Upper lobe of right lung (tissue), 1 donor: ENCODE measurements around the gene PLCH2. TPM values are rescaled to one million over a fixed set of nuclear protein-coding genes. Genes with fewer than 3 reads are reported as not detected.

ENCODE experiments used
- ATAC-seq: fragments of 200-7000 bp; cut with Tn5 transposase; one replicate; pipeline ENCODE4 v1.9.1; 2020; ENCODE audit warnings: mild to moderate bottlenecking, moderate library complexity
- DNase-seq: peaks from one replicate; pipeline ENCODE4 v3.0.0-alpha.2; 2020
- H3K27ac ChIP-seq: fragments of 200-600 bp; one replicate; pipeline ENCODE4 v1.8.0; 2022
- H3K27me3 ChIP-seq: fragments of 200-600 bp; one replicate; pipeline ENCODE4 v1.8.0; 2022; ENCODE audit warnings: mild to moderate bottlenecking
- H3K36me3 ChIP-seq: fragments of 200-600 bp; one replicate; pipeline ENCODE4 v1.8.0; 2022
- H3K4me1 ChIP-seq: fragments of 200-600 bp; one replicate; pipeline ENCODE4 v1.8.0; 2022
- H3K4me3 ChIP-seq: fragments of 200-600 bp; one replicate; pipeline ENCODE4 v1.8.0; 2022; ENCODE audit warnings: mild to moderate bottlenecking
- H3K9me3 ChIP-seq: fragments of 200-600 bp; one replicate; pipeline ENCODE4 v1.8.0; 2022
- intact Hi-C: fragments of 100-400 bp; cut with DNase I; formaldehyde crosslinking; loops from one replicate; pipeline ENCODE4 v1.11.0; 2022
- total RNA-seq: library from RNA; stranded (reverse); fragmentation: NEBNext Ultra II Directional; extraction: Animal tissue kit (Norgen Biotek cat#: 25700); gene quantifications from one replicate; pipeline ENCODE4 v1.2.1, GENCODE V29; 2021
- TF ChIP-seq, protein P1 (sequence below): fragments of 200-600 bp; IDR thresholded peaks from one replicate; pipeline ENCODE4 v1.8.0; 2022; ENCODE audit warnings: antibody characterized with exemption
- donor health status: DM: no; HTN: yes; CAD: no; lungs with severe emphysema.

Gene PLCH2
- total RNA-seq, 1 donor from 2014 or later, result 2.4 TPM

DNA sequence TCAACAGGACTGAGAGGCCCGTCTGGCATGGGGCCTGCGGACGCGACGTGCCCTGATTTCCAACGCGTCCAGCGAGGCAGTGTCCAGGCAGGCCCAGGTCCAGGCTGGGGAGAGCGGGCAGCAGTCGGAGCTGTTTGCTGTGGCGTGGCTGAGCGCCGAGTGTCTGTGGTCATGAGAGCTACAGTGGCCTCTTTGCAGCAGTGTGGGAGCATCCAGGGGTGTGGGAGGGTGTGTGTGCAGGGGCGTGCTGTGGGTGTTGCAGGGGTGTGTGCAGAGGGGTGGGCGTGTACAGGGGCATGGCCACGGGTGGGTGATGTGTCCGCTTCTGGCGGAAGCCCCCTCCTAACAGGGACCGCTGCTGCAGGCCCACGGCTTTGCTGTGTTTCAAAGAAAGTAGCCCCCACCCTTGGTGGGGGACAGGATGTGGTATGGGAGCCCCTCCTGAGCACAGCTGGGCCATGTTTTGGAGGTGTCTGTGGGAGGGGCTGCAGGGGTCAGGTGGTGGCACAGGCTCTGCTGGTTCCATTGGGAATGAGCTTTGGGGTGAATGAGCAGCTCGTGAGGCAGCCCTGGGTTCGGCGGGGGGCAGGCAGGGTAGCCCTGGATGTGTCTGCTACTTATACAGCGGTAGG lies 17.7 kb downstream of the PLCH2 start:
- H3K36me3 ChIP-seq, result no peaks in the 10 kb centered on the region
- no peaks in the 10 kb centered on the region for H3K9me3 ChIP-seq
- H3K27me3 ChIP-seq, result no peaks in the 10 kb centered on the region
- no peak overlapping the region for H3K27ac ChIP-seq
- H3K4me1 ChIP-seq, result no peaks in the 10 kb centered on the region
- no peak overlapping the region for H3K4me3 ChIP-seq
- TF ChIP-seq, protein P1, sequence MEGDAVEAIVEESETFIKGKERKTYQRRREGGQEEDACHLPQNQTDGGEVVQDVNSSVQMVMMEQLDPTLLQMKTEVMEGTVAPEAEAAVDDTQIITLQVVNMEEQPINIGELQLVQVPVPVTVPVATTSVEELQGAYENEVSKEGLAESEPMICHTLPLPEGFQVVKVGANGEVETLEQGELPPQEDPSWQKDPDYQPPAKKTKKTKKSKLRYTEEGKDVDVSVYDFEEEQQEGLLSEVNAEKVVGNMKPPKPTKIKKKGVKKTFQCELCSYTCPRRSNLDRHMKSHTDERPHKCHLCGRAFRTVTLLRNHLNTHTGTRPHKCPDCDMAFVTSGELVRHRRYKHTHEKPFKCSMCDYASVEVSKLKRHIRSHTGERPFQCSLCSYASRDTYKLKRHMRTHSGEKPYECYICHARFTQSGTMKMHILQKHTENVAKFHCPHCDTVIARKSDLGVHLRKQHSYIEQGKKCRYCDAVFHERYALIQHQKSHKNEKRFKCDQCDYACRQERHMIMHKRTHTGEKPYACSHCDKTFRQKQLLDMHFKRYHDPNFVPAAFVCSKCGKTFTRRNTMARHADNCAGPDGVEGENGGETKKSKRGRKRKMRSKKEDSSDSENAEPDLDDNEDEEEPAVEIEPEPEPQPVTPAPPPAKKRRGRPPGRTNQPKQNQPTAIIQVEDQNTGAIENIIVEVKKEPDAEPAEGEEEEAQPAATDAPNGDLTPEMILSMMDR, result no peak
- ATAC-seq, result no peak
- no peak for DNase-seq
- intact Hi-C loops, result no loop called here

DNA sequence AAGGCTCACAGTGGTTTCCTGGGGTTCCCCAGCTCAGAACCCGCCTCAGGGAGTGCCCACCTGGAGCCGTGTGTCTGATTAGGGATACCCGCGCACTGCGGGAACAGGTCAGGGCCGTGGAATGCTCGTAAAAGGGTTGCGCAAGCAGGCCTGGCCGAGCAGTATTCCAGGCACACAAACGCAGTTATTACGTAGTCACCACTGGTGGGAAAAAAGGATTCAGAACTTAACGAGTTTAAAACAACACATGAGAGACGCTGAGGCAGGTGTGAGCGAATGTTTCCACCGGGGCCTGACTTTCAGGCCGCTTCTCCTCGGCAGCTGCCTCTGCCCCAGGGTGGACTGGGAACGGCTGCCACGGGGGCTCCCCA lies 18.2 kb downstream of the PLCH2 start:
- Histone ChIP-seq H3K36me3 (no peaks in the 10 kb centered on the region), H3K4me1 (no peaks in the 10 kb centered on the region), H3K27me3 (peaks cover 2% of the 10 kb centered on the region), H3K27ac (no peak overlapping the region), H3K9me3 (no peaks in the 10 kb centered on the region), H3K4me3 (no peak overlapping the region)
- TF ChIP-seq, protein P1, result no peak
- intact Hi-C loops, result no loop called here
- DNase-seq (no peak), ATAC-seq (peak; percentile 8)

DNA sequence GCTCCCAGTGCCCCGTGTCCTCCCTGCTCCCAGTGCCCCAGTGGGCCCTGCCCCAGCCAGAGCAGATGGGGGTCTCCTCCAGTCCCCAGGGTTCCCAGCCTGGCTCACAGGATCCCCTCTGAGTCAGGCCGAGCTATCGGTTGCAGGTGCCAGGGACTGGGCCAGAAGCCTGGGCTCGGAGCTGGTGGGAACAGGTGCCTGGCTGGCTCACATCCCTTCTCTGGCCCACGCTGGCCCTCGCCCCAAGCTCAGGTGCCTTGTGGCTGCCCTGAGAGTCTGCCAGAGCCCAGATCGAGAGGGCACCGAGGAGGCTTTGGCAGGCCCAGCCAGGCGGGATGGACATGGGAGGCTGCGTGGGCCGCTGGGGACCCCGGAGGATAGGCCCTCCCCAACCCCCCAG lies 18.9 kb downstream of the PLCH2 start:
- ATAC-seq, result no peak
- no peak overlapping the region for H3K4me3 ChIP-seq
- intact Hi-C loops, result no loop called here
- no peaks in the 10 kb centered on the region for H3K36me3 ChIP-seq
- no peak for DNase-seq
- H3K9me3 ChIP-seq, result no peaks in the 10 kb centered on the region
- TF ChIP-seq, protein P1, result no peak
- no peaks in the 10 kb centered on the region for H3K4me1 ChIP-seq
- H3K27ac ChIP-seq, result no peak overlapping the region
- H3K27me3 ChIP-seq, result peaks cover 7% of the 10 kb centered on the region

DNA sequence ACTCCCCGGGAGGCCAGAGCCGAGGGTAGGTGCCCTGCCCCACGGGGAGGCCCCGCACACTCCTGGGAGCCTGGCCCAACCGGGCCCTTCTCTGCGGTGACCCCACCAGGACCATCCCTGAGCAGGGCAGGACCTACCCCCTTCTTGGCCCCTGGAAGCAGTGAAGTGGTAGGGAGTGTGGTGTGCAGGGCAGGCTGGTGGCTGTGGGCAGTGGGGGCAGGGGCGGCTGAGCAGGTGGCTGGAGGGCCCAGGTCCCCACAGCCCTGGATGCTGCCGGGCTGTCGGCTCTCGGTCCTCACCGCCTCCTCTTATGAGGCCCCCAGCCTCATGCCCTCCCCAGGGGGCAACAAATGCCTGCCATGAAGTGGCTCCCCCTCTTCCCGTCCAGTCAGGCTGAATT lies 19.5 kb downstream of the PLCH2 start:
- H3K4me1 ChIP-seq, result no peaks in the 10 kb centered on the region
- H3K27ac ChIP-seq, result no peak overlapping the region
- intact Hi-C loops, result no loop called here
- ATAC-seq (no peak), DNase-seq (no peak)
- no peaks in the 10 kb centered on the region for H3K9me3 ChIP-seq
- H3K4me3 ChIP-seq, result no peak overlapping the region
- H3K36me3 ChIP-seq, result no peaks in the 10 kb centered on the region
- TF ChIP-seq, protein P1, result no peak
- peaks cover 7% of the 10 kb centered on the region for H3K27me3 ChIP-seq

DNA sequence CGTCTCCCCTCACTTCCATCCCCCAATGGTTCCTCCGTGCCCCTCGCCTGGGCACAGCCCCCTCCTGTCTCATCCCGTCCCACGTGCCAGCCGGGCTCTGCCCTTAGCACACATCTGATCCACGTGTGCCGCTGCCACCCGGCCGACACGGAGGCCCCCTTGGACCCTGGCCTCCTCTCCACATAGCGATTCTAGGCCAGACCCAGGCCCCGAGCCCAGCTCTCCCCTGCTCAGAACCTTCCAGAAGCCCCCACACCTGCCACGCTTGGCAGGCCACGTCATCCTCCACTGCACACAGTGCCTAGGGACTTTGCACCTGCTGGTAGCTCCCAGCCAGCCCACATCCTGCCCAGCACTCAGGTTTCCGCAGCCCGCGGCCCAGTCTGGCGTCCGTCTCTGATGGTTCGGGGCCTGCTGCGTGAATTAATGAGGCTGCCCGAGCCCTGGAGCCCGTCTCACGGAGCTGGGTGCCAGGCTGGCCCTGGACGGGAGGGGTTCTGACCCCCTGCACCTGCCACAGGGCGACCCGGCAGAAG lies 20.1 kb downstream of the PLCH2 start:
- Histone ChIP-seq H3K4me3 (no peak overlapping the region), H3K36me3 (no peaks in the 10 kb centered on the region), H3K9me3 (no peaks in the 10 kb centered on the region), H3K27me3 (peaks cover 7% of the 10 kb centered on the region), H3K4me1 (no peaks in the 10 kb centered on the region), H3K27ac (no peak overlapping the region)
- no peak for ATAC-seq
- no peak for DNase-seq
- TF ChIP-seq, protein P1, result no peak
- intact Hi-C loops, result no loop called here

DNA sequence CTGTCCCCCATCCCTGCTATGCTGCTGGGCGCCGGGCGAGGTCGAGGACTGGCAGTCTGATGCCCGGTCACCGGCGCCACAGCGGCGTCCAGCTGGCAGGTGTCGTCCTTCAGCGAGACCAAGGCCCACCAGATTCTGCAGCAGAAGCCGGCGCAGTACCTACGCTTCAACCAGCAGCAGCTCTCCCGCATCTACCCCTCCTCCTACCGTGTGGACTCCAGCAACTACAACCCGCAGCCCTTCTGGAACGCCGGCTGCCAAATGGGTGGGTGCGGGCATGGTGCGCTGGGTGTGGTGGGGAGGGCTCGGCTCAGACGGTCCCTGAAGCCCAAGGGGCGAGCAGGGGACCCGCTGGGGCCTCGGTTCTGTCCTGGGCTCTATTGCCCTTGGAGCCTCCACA lies 20.7 kb downstream of the PLCH2 start:
- Histone ChIP-seq H3K9me3 (no peaks in the 10 kb centered on the region), H3K4me1 (no peaks in the 10 kb centered on the region), H3K36me3 (no peaks in the 10 kb centered on the region), H3K27me3 (peaks cover 11% of the 10 kb centered on the region), H3K4me3 (no peak overlapping the region), H3K27ac (no peak overlapping the region)
- TF ChIP-seq, protein P1, result no peak
- intact Hi-C loops, result no loop called here
- ATAC-seq, result no peak
- DNase-seq, result no peak
